Cardiac fibroblast (primary cell): ENCODE measurements around the gene CPVL.

Experiments
- DNase-seq, 2 donors: peaks; one replicate each; pipeline versions ENCODE4 v3.0.0 to v3.0.0-alpha.2; 2010; ENCODE audit warnings: low read depth in 2 of 2
- H3K4me3 ChIP-seq, 2 donors: replicated peaks in 1 of 2; 1 replicate in 1 of 2; 2 replicates in 1 of 2; pipeline ENCODE4 v1.5.1; 2011; ENCODE audit warnings: low read depth in 2 of 2, low read length in 2 of 2, mild to moderate bottlenecking in 2 of 2, moderate library complexity in 1 of 2
- CTCF ChIP-seq: IDR thresholded peaks from one replicate; pipeline ENCODE4 v1.5.1; 2011; ENCODE audit warnings: low read depth, mild to moderate bottlenecking, low read length, inconsistent platforms

The CPVL gene

GRCh38 chr7:29190349-29191045 lies 44.2 kb upstream of the CPVL start:
- no peak overlapping the region for H3K4me3 ChIP-seq
- no peak for DNase-seq

DNA sequence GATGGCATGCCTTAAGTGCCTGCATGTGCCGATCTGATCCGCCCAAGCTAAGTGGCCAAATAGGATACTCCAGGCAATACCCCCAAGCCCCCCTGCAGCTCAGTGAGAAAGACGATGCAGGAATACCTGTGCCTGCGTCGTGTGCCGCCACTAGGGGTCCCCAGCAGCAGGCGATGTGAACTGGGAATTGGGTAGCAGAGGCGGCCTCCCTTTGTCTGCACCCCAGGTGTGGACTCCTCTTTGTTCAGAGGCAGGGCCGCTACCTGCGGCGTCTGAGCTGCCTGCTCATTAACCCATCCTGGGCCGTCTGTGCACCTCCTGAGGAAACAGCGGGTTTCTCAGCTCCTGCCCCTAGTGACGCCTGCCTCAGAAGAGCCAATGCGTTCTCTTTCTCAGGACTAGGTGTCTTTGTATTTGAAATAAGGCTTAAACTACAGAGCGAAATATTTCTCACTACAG lies 43.4 kb upstream of the CPVL start:
- no peak overlapping the region for H3K4me3 ChIP-seq
- DNase-seq, result peak; percentile 45 to 54
- TF ChIP-seq CTCF, result peak; percentile 95

More at GRCh38 chr7:29190349-29191045, 44.2 kb upstream of the CPVL start:
- TF ChIP-seq CTCF, result no peak

GRCh38 chr7:29185613-29186012 lies 39.3 kb upstream of the CPVL start:
- no peak for TF ChIP-seq CTCF
- DNase-seq, result no peak
- no peak overlapping the region for H3K4me3 ChIP-seq

- DNase-seq, result no peak
- no peak for TF ChIP-seq CTCF
Observed at GRCh38 chr7:29184599-29184998, 38.3 kb upstream of the CPVL start.

GRCh38 chr7:29179115-29179514 lies 32.8 kb upstream of the CPVL start:
- TF ChIP-seq CTCF, result no peak
- no peak for DNase-seq
- no peak overlapping the region for H3K4me3 ChIP-seq

More at GRCh38 chr7:29184599-29184998, 38.3 kb upstream of the CPVL start:
- no peak overlapping the region for H3K4me3 ChIP-seq

DNA sequence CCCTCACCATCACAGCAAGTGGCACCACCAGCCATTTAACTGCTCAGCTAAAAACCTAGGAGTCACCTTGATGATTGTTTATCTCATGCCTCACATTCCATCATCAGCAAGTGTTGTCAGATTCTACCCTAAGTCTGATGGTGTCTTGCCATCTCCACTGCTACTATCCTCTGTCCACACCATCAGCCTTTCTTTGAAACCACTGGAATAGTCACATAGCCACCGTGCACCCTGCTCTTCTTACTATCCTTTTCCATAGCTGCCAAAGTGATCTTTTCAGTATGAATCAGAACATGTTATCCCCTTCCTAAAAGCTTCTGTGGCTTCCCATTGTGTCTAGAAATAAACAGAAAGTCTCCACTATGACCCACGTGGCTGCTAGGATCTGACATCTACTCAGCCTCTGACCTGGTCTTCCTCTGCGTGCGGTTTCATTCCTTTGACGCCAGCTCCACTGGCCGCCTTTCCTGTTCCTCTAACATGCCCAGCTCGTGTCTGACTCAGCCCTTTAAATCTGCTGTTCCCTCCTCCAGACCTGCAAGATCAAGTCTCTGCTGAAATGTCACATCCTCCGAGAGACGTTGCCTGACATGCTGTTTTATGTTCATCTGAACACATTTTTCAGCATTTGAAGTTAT lies 31.7 kb upstream of the CPVL start:
- no peak for TF ChIP-seq CTCF
- no peak overlapping the region for H3K4me3 ChIP-seq
- peak; percentile 51 to 72 for DNase-seq

DNA sequence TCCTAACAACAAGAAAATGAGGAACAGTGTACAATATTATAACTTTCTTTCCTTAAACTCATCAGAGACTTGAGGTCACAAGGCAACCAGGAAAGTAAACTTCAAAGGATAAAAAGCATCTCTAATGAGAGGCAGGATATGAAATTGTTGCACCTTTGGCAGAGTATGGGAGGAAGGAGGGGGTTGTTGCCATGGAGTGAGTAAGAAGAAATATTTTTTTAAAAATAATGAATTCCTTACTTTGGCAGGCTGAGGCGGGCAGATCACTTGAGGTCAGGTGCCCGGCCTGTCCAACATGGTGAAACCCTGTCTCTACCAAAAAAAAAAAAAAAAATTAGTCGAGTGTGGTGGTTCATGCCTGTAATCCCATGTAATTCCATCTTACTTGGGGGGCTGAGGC lies 27.1 kb upstream of the CPVL start:
- TF ChIP-seq CTCF, result no peak
- no peak overlapping the region for H3K4me3 ChIP-seq
- no peak for DNase-seq
